Measurements from ENCODE around the gene MRM2. TPM values are rescaled to one million over a fixed set of nuclear protein-coding genes. Genes with fewer than 3 reads are reported as not detected.

MRM2 gene
- total RNA-seq, 1 donor from 2014 or later: 22.6 TPM

GRCh38 chr7:2255145-2256139 lies 13.4 kb upstream of the MRM2 start:
- Histone ChIP-seq H3K9me3 (ENCODE audit: insufficient read depth, low read depth, low read length) (no peaks in the 10 kb centered on the region), H3K9ac (ENCODE audit: low read length) (no peak overlapping the region), H4K20me1 (ENCODE audit: insufficient read depth, low read length) (peaks cover 29% of the 10 kb centered on the region), H3K79me2 (ENCODE audit: insufficient read depth, low read length) (no peaks in the 10 kb centered on the region), H3K4me3 (ENCODE audit: insufficient read depth, low read depth, low read length) (no peak overlapping the region), H3K27ac (ENCODE audit: low read depth, low read length) (no peak overlapping the region), H3K4me1 (ENCODE audit: insufficient read depth, low read length) (peaks cover 14% of the 10 kb centered on the region), H3K27me3 (ENCODE audit: insufficient read depth, low read length) (no peaks in the 10 kb centered on the region), H2AFZ (ENCODE audit: low read depth, low read length) (no peak overlapping the region), H3K36me3 (ENCODE audit: insufficient read depth, low read length) (no peaks in the 10 kb centered on the region), H3K4me2 (ENCODE audit: low read length) (peak overlapping the region; percentile 44)
- TF ChIP-seq EZH2 (IDR thresholded peaks at IDR 0.05; ENCODE audit: insufficient read depth, low read length): no peak
- no peak for TF ChIP-seq CTCF (IDR thresholded peaks at IDR 0.05; ENCODE audit: insufficient read depth, low read depth, low read length)
- peaks cover 17% of the 10 kb centered on the region for H3K36me3 Mint-ChIP-seq (ENCODE audit: low read depth, unreplicated experiment)
- peaks cover 3% of the 10 kb centered on the region for H3K4me1 Mint-ChIP-seq (ENCODE audit: low read depth, unreplicated experiment)
- H3K27me3 Mint-ChIP-seq (ENCODE audit: low read depth, unreplicated experiment): peaks cover 5% of the 10 kb centered on the region
- H3K9me3 Mint-ChIP-seq (ENCODE audit: unreplicated experiment): no peaks in the 10 kb centered on the region
- no peak overlapping the region for H3K27ac Mint-ChIP-seq (ENCODE audit: unreplicated experiment)
- FAIRE-seq (no peak), DNase-seq (ENCODE audit: low read depth) (peak; percentile 55)
- H3K4me3 Mint-ChIP-seq (ENCODE audit: unreplicated experiment): peak overlapping the region; percentile 20

- no peak for TF ChIP-seq CTCF (IDR thresholded peaks at IDR 0.05; ENCODE audit: insufficient read depth, low read depth, low read length)
- H4K20me1 ChIP-seq (ENCODE audit: insufficient read depth, low read length): peaks cover 26% of the 10 kb centered on the region
- no peaks in the 10 kb centered on the region for H3K9me3 ChIP-seq (ENCODE audit: insufficient read depth, low read depth, low read length)
- no peak overlapping the region for H3K9ac ChIP-seq (ENCODE audit: low read length)
- no peak overlapping the region for H2AFZ ChIP-seq (ENCODE audit: low read depth, low read length)
- peaks cover 5% of the 10 kb centered on the region for H3K27me3 Mint-ChIP-seq (ENCODE audit: low read depth, unreplicated experiment)
- no peak overlapping the region for H3K4me3 ChIP-seq (ENCODE audit: insufficient read depth, low read depth, low read length)
- peaks cover 14% of the 10 kb centered on the region for H3K36me3 Mint-ChIP-seq (ENCODE audit: low read depth, unreplicated experiment)
- no peak overlapping the region for H3K27ac Mint-ChIP-seq (ENCODE audit: unreplicated experiment)
- H3K27ac ChIP-seq (ENCODE audit: low read depth, low read length): no peak overlapping the region
- H3K36me3 ChIP-seq (ENCODE audit: insufficient read depth, low read length): no peaks in the 10 kb centered on the region
- H3K4me2 ChIP-seq (ENCODE audit: low read length): no peak overlapping the region
- H3K27me3 ChIP-seq (ENCODE audit: insufficient read depth, low read length): no peaks in the 10 kb centered on the region
- peaks cover 17% of the 10 kb centered on the region for H3K4me1 ChIP-seq (ENCODE audit: insufficient read depth, low read length)
- H3K4me1 Mint-ChIP-seq (ENCODE audit: low read depth, unreplicated experiment): peaks cover 3% of the 10 kb centered on the region
- no peak for DNase-seq (ENCODE audit: low read depth)
- no peak overlapping the region for H3K4me3 Mint-ChIP-seq (ENCODE audit: unreplicated experiment)
- no peak for FAIRE-seq
- no peaks in the 10 kb centered on the region for H3K79me2 ChIP-seq (ENCODE audit: insufficient read depth, low read length)
- H3K9me3 Mint-ChIP-seq (ENCODE audit: unreplicated experiment): no peaks in the 10 kb centered on the region
Observed at GRCh38 chr7:2254429-2255144, 12.6 kb upstream of the MRM2 start.
